Upper lobe of right lung (tissue), 1 donor: ENCODE data around the gene PROZ. TPM values are rescaled to one million over a fixed set of nuclear protein-coding genes. Genes with fewer than 3 reads are reported as not detected.

ENCODE experiments used
- ATAC-seq: fragments of 200-7000 bp; cut with Tn5 transposase; one replicate; pipeline ENCODE4 v1.9.1; 2020; ENCODE audit warnings: mild to moderate bottlenecking, moderate library complexity
- DNase-seq: peaks from one replicate; pipeline ENCODE4 v3.0.0-alpha.2; 2020
- H3K27ac ChIP-seq: fragments of 200-600 bp; one replicate; pipeline ENCODE4 v1.8.0; 2022
- H3K27me3 ChIP-seq: fragments of 200-600 bp; one replicate; pipeline ENCODE4 v1.8.0; 2022; ENCODE audit warnings: mild to moderate bottlenecking
- H3K36me3 ChIP-seq: fragments of 200-600 bp; one replicate; pipeline ENCODE4 v1.8.0; 2022
- H3K4me1 ChIP-seq: fragments of 200-600 bp; one replicate; pipeline ENCODE4 v1.8.0; 2022
- H3K4me3 ChIP-seq: fragments of 200-600 bp; one replicate; pipeline ENCODE4 v1.8.0; 2022; ENCODE audit warnings: mild to moderate bottlenecking
- H3K9me3 ChIP-seq: fragments of 200-600 bp; one replicate; pipeline ENCODE4 v1.8.0; 2022
- intact Hi-C: fragments of 100-400 bp; cut with DNase I; formaldehyde crosslinking; loops from one replicate; pipeline ENCODE4 v1.11.0; 2022
- total RNA-seq: library from RNA; stranded (reverse); fragmentation: NEBNext Ultra II Directional; extraction: Animal tissue kit (Norgen Biotek cat#: 25700); gene quantifications from one replicate; pipeline ENCODE4 v1.2.1, GENCODE V29; 2021
- TF ChIP-seq, protein P1 (sequence below): fragments of 200-600 bp; IDR thresholded peaks from one replicate; pipeline ENCODE4 v1.8.0; 2022; ENCODE audit warnings: antibody characterized with exemption
- donor health status: DM: no; HTN: yes; CAD: no; lungs with severe emphysema.

PROZ gene
- total RNA-seq, 1 donor from 2014 or later: not detected

GRCh38 chr13:113201815-113202214 is 43.4 kb downstream of the PROZ start:
- TF ChIP-seq, protein P1, sequence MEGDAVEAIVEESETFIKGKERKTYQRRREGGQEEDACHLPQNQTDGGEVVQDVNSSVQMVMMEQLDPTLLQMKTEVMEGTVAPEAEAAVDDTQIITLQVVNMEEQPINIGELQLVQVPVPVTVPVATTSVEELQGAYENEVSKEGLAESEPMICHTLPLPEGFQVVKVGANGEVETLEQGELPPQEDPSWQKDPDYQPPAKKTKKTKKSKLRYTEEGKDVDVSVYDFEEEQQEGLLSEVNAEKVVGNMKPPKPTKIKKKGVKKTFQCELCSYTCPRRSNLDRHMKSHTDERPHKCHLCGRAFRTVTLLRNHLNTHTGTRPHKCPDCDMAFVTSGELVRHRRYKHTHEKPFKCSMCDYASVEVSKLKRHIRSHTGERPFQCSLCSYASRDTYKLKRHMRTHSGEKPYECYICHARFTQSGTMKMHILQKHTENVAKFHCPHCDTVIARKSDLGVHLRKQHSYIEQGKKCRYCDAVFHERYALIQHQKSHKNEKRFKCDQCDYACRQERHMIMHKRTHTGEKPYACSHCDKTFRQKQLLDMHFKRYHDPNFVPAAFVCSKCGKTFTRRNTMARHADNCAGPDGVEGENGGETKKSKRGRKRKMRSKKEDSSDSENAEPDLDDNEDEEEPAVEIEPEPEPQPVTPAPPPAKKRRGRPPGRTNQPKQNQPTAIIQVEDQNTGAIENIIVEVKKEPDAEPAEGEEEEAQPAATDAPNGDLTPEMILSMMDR: no peak
- no peak for ATAC-seq
- intact Hi-C loops: no loop called here
- no peaks in the 10 kb centered on the region for H3K9me3 ChIP-seq
- H3K36me3 ChIP-seq: peaks cover 41% of the 10 kb centered on the region
- H3K4me1 ChIP-seq: peaks cover 12% of the 10 kb centered on the region
- H3K27me3 ChIP-seq: no peaks in the 10 kb centered on the region
- no peak for DNase-seq
- H3K4me3 ChIP-seq: no peak overlapping the region
- H3K27ac ChIP-seq: no peak overlapping the region

- Histone ChIP-seq H3K27ac (no peak overlapping the region), H3K4me3 (no peak overlapping the region), H3K36me3 (peaks cover 30% of the 10 kb centered on the region), H3K4me1 (peaks cover 22% of the 10 kb centered on the region), H3K9me3 (no peaks in the 10 kb centered on the region), H3K27me3 (no peaks in the 10 kb centered on the region)
- TF ChIP-seq, protein P1: no peak
- no peak for DNase-seq
- ATAC-seq: no peak
- intact Hi-C loops: no loop called here
These were observed 44.5 kb downstream of the PROZ start for GRCh38 chr13:113202912-113203311.

DNA sequence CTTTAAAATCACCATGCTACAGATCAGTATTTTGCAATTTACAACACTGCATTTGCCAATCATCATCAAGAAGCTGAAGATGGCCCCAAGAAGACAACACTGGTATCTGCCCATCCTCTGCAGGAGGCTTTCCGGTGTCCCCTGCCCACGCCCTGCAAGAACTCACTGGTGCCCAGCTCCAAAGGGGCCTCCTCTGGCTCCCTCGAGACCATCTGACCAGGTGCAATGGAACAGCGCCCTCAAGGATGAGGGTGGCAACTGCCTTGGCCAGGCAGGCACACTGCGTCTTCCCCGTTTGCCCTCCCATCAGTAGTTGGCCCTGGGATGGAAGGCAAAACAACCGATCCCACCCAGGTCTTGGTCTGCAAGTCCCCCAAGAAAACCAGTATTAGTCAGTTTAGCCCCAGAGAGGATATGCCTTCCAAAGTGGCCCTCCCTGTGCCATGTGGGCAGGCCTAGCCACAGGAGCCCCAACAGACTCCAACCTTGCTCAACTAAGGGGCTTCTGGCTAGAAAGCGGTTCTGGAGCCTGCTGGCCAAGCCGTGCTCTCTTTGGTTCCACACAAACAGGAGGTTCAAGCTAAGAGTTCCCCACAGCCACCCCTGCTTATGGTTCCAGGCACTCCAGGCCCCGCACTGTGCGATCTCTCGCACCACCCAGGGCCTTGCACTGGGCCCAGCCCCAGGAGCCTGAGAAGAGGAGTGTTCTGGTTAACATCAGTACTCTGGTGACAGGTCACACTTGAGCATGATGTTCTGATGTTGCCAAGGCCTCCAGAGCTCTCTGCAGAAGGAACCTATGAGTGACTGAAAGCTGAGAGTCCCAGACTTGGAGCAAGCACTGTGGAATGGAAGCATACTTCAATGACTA is 45.3 kb downstream of the PROZ start:
- DNase-seq: no peak
- no peak overlapping the region for H3K4me3 ChIP-seq
- H3K4me1 ChIP-seq: peaks cover 23% of the 10 kb centered on the region

DNA sequence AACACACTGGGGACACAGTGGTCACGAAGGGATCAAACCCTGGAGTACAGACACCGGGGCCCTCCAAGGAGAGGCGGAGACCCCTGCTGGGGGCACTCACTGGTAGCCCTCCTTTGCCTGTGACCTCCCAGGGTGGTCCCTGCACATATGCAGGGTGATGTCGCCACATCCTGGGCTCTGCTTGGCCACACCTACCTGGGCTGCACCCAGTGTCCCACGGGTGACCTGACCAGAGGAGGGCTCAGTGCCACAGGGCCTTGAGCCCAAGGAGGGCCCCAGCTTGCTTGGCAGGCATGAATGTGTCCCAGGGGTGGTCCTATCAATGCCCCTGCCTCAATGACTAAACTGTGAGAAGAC is 45.9 kb downstream of the PROZ start:
- Histone ChIP-seq H3K27me3 (no peaks in the 10 kb centered on the region), H3K9me3 (no peaks in the 10 kb centered on the region), H3K27ac (no peak overlapping the region), H3K36me3 (peaks cover 16% of the 10 kb centered on the region), H3K4me1 (peaks cover 23% of the 10 kb centered on the region), H3K4me3 (no peak overlapping the region)
- intact Hi-C loops: no loop called here
- TF ChIP-seq, protein P1: no peak
- ATAC-seq (no peak), DNase-seq (no peak)

More for the DNA sequence above, 45.3 kb downstream of the PROZ start:
- intact Hi-C loops: no loop called here
- Histone ChIP-seq H3K27me3 (no peaks in the 10 kb centered on the region), H3K27ac (no peak overlapping the region), H3K36me3 (peaks cover 22% of the 10 kb centered on the region), H3K9me3 (no peaks in the 10 kb centered on the region)
- TF ChIP-seq, protein P1: no peak
- no peak for ATAC-seq

DNA sequence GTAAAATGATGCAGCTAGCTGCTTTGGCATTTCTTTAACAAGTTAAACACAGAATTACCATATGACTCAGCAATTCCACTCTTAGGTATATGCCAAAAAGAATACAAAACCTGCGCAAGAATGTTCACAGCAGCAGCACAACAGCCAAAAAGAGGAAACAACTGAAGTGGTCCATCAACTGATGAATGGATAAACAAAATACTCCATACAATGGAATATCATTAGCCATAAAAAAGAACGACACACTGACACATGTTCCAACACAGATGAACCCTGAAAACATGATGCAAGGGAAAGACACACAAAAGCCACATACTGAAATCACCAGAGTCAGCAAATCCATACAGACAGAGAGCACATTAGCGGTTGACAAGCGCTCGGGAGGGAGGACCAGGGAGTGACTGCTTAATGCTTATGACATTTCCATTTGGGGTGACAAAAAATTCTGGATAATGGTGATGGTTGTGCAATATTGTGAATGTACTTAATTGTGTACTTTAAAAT is 47.0 kb downstream of the PROZ start:
- ATAC-seq: no peak
- intact Hi-C loops: no loop called here
- TF ChIP-seq, protein P1: no peak

More for the DNA sequence above, 47.0 kb downstream of the PROZ start:
- H3K9me3 ChIP-seq: no peaks in the 10 kb centered on the region
- H3K36me3 ChIP-seq: peaks cover 5% of the 10 kb centered on the region
- H3K27me3 ChIP-seq: no peaks in the 10 kb centered on the region
- DNase-seq: no peak
- H3K4me3 ChIP-seq: no peak overlapping the region
- H3K27ac ChIP-seq: no peak overlapping the region
- H3K4me1 ChIP-seq: peaks cover 24% of the 10 kb centered on the region
